Sciatic nerve (tissue), 2 donors: ENCODE results near the gene MCM3AP. TPM values are rescaled to one million over a fixed set of nuclear protein-coding genes. Genes with fewer than 3 reads are reported as not detected.

ENCODE experiments used
- ATAC-seq: fragments of 200-7000 bp; cut with Tn5 transposase; one replicate; pipeline ENCODE4 v1.9.1; 2020; ENCODE audit warnings: mild to moderate bottlenecking, moderate library complexity
- DNase-seq: peaks from one replicate; pipeline ENCODE4 v3.0.0-alpha.2; 2020; ENCODE audit warnings: low spot score
- intact Hi-C: fragments of 100-400 bp; cut with DNase I; formaldehyde crosslinking; loops from one replicate; pipeline ENCODE4 v1.14.2; 2022
- total RNA-seq: library from RNA; stranded (reverse); fragmentation: NEBNext Ultra II Directional; extraction: Animal tissue kit (Norgen Biotek cat#: 25700); gene quantifications from one replicate; pipeline ENCODE4 v1.2.1, GENCODE V29; 2021
- donor health status: DM: no; HTN: no; CAD: no.
- donor health status: DM: no; HTN: no; CAD: no.

The MCM3AP gene
- total RNA-seq = 103 TPM

- DNase-seq (no peak), ATAC-seq (no peak)
- intact Hi-C loops = no loop called here
Observed at GRCh38 chr21:46285206-46285661, at the start of gene MCM3AP. Gene MCM3AP, minus strand, starts transcription at chr21:46285611. Its CDS starts 325 bp downstream, at chr21:46285286.

- DNase-seq (no peak), ATAC-seq (no peak)
- intact Hi-C loops = no loop called here
Observed at GRCh38 chr21:46334351-46335140, 49.1 kb upstream of the MCM3AP start.

GRCh38 chr21:46329796-46330195, 44.4 kb upstream of the MCM3AP start:
- intact Hi-C loops = no loop called here
- ATAC-seq (no peak), DNase-seq (no peak)

GRCh38 chr21:46328151-46328550, 42.7 kb upstream of the MCM3AP start:
- ATAC-seq = no peak
- DNase-seq = no peak
- intact Hi-C loops = no loop called here

- ATAC-seq = no peak
- no peak for DNase-seq
- intact Hi-C loops = no loop called here
Observed at GRCh38 chr21:46327711-46328110, 42.3 kb upstream of the MCM3AP start.

GRCh38 chr21:46326110-46326703, 40.8 kb upstream of the MCM3AP start:
- ATAC-seq (no peak), DNase-seq (no peak)
- intact Hi-C loops = no loop called here

- DNase-seq (peak; percentile 69), ATAC-seq (no peak)
- intact Hi-C loops = no loop called here
Observed at GRCh38 chr21:46325073-46325912, 39.9 kb upstream of the MCM3AP start.

- peak; percentile 93 for DNase-seq
- intact Hi-C loops = no loop called here
- ATAC-seq = peak; percentile 89
Observed at GRCh38 chr21:46324390-46325072, 39.1 kb upstream of the MCM3AP start.

GRCh38 chr21:46323710-46324389, 38.4 kb upstream of the MCM3AP start, which contains the start of the genes C21orf58 and PCNT:
Gene C21orf58, minus strand, starts transcription at chr21:46323870. Its CDS starts 1,132 bp downstream, at chr21:46322738.
Gene PCNT, plus strand, starts transcription at chr21:46324156. Its CDS starts 73 bp downstream, at chr21:46324229.
- intact Hi-C loops = no loop called here
- ATAC-seq = peak; percentile 98
- peak; percentile 98 for DNase-seq

GRCh38 chr21:46323227-46323709, 37.9 kb upstream of the MCM3AP start:
- intact Hi-C loops = no loop called here
- DNase-seq (no peak), ATAC-seq (no peak)

GRCh38 chr21:46322351-46323226, 37.2 kb upstream of the MCM3AP start:
- DNase-seq = no peak
- no peak for ATAC-seq
- intact Hi-C loops = no loop called here

- no peak for DNase-seq
- intact Hi-C loops = no loop called here
- no peak for ATAC-seq
Observed at GRCh38 chr21:46320331-46320801, 35.0 kb upstream of the MCM3AP start.

GRCh38 chr21:46319186-46319585, 33.8 kb upstream of the MCM3AP start:
- no peak for ATAC-seq
- intact Hi-C loops = no loop called here
- no peak for DNase-seq

GRCh38 chr21:46318464-46318845, 33.0 kb upstream of the MCM3AP start:
- ATAC-seq = no peak
- DNase-seq = no peak
- intact Hi-C loops = no loop called here

GRCh38 chr21:46317710-46318463, 32.5 kb upstream of the MCM3AP start:
- DNase-seq = no peak
- intact Hi-C loops = no loop called here
- no peak for ATAC-seq

- DNase-seq (no peak), ATAC-seq (no peak)
- intact Hi-C loops = no loop called here
Observed at GRCh38 chr21:46316708-46317324, 31.4 kb upstream of the MCM3AP start.
